GM19467 (cell line): ENCODE measurements around the gene MYO19.
"Not testable (repeated sequence)": the region's sequence is repeated elsewhere in the genome, so short reads cannot be mapped to it uniquely, and the experiment has no call there.

Experiments used
- ATAC-seq: cut with Tn5 transposase; IDR thresholded peaks from one replicate; pipeline ENCODE4 v1.9.1; 2021; ENCODE audit warnings: mild to moderate bottlenecking, moderate library complexity; ENCODE audit not compliant: unreplicated experiment

Gene MYO19

GRCh38 chr17:36468903-36469635 lies 65.6 kb downstream of the MYO19 start:
- ATAC-seq: no peak

GRCh38 chr17:36464765-36465088 lies 69.9 kb downstream of the MYO19 start:
- ATAC-seq: no peak

GRCh38 chr17:36463916-36464764 lies 70.5 kb downstream of the MYO19 start:
- no peak for ATAC-seq

- ATAC-seq: no peak
Observed at GRCh38 chr17:36461330-36462110, 73.1 kb downstream of the MYO19 start.

GRCh38 chr17:36460265-36460937 lies 74.3 kb downstream of the MYO19 start:
- ATAC-seq: no peak

- no peak for ATAC-seq
Observed at GRCh38 chr17:36459601-36460000, 75.1 kb downstream of the MYO19 start.

GRCh38 chr17:36459045-36459444 lies 75.6 kb downstream of the MYO19 start:
- ATAC-seq: no peak

GRCh38 chr17:36457701-36458100 lies 77.0 kb downstream of the MYO19 start:
- not testable (repeated sequence) for ATAC-seq

GRCh38 chr17:36452888-36453287 lies 81.8 kb downstream of the MYO19 start:
- not testable (repeated sequence) for ATAC-seq

GRCh38 chr17:36449997-36450396 lies 84.7 kb downstream of the MYO19 start:
- ATAC-seq: not testable (repeated sequence)
